ENCODE data around the gene PRKRA. TPM values are rescaled to one million over a fixed set of nuclear protein-coding genes. Genes with fewer than 3 reads are reported as not detected.

The PRKRA gene
- total RNA-seq, 1 experiment from 2014 or later: 59.4 TPM

GRCh38 chr2:178392215-178392614, 58.8 kb downstream of the PRKRA start:
- H3K4me3 ChIP-seq (ENCODE audit: low read depth in 2 of 2, low read length in 2 of 2): no peak overlapping the region
- ATAC-seq: no peak
- DNase-seq (ENCODE audit: low read depth, low spot score): no peak
- BruUV-seq (replicated peaks): no TSS peak
- no peaks in the 10 kb centered on the region for H3K9me3 ChIP-seq (ENCODE audit: control insufficient read depth, insufficient read depth, low read depth, low read length)
- H3K27ac ChIP-seq (ENCODE audit: low read length): no peak overlapping the region
- no peaks in the 10 kb centered on the region for H3K4me1 ChIP-seq (ENCODE audit: control insufficient read depth, insufficient read depth, low read length)
- POLR2A ChIA-PET: no interaction called here
- intact Hi-C loops (cut with micrococcal nuclease; ENCODE audit: unreplicated experiment) (no loop called here), in situ Hi-C loops (cut with HindIII; ENCODE audit: low pct_unique_long_range_greater_than_20kb, low sequenced_read_pairs) (no loop called here)
- TF ChIP-seq TCF7L2 (IDR thresholded peaks at IDR 0.05; ENCODE audit: low read depth, low read length) (no peak), REST (IDR thresholded peaks at IDR 0.05; ENCODE audit: insufficient read depth in 1 of 2, low read depth in 2 of 2, low read length in 1 of 2) (no peak), POLR2AphosphoS5 (IDR thresholded peaks at IDR 0.05; ENCODE audit: low read depth, low read length) (no peak), SIN3A (IDR thresholded peaks at IDR 0.05; ENCODE audit: borderline replicate concordance, insufficient read depth, low read depth, low read length) (no peak)
- TF ChIP-seq, protein P1, sequence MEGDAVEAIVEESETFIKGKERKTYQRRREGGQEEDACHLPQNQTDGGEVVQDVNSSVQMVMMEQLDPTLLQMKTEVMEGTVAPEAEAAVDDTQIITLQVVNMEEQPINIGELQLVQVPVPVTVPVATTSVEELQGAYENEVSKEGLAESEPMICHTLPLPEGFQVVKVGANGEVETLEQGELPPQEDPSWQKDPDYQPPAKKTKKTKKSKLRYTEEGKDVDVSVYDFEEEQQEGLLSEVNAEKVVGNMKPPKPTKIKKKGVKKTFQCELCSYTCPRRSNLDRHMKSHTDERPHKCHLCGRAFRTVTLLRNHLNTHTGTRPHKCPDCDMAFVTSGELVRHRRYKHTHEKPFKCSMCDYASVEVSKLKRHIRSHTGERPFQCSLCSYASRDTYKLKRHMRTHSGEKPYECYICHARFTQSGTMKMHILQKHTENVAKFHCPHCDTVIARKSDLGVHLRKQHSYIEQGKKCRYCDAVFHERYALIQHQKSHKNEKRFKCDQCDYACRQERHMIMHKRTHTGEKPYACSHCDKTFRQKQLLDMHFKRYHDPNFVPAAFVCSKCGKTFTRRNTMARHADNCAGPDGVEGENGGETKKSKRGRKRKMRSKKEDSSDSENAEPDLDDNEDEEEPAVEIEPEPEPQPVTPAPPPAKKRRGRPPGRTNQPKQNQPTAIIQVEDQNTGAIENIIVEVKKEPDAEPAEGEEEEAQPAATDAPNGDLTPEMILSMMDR (IDR thresholded peaks at IDR 0.05): no peak
- H3K36me3 ChIP-seq (ENCODE audit: control insufficient read depth, insufficient read depth, low read length): no peaks in the 10 kb centered on the region
- CTCF ChIA-PET: no interaction called here
- no peaks in the 10 kb centered on the region for H3K27me3 ChIP-seq (ENCODE audit: control insufficient read depth, insufficient read depth, low read length)

DNA sequence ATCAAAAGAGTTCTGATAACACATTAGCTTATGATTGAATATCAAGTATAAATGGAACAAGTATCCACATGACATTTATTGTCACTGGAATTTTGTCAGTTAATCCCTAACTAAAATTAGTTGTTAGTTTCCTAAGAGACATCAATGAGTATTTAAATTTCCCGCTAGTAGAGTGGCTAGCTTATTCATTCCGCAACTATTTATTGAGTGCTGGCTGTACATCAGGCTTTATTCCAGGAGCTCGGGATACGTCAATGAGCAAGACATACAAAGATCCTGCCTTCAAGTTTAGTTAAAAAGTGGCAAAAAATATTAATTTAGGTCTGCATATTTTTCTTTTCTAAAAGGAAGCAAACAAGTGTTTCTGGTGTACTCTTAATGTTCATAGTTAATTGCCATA, 59.3 kb downstream of the PRKRA start:
- TF ChIP-seq, protein P1 (IDR thresholded peaks at IDR 0.05): no peak
- TF ChIP-seq SIN3A (IDR thresholded peaks at IDR 0.05; ENCODE audit: borderline replicate concordance, insufficient read depth, low read depth, low read length): no peak
- TF ChIP-seq REST (IDR thresholded peaks at IDR 0.05; ENCODE audit: insufficient read depth in 1 of 2, low read depth in 2 of 2, low read length in 1 of 2): no peak
- no peak for TF ChIP-seq TCF7L2 (IDR thresholded peaks at IDR 0.05; ENCODE audit: low read depth, low read length)
- no peak for TF ChIP-seq POLR2AphosphoS5 (IDR thresholded peaks at IDR 0.05; ENCODE audit: low read depth, low read length)
- in situ Hi-C loops (cut with HindIII; ENCODE audit: low pct_unique_long_range_greater_than_20kb, low sequenced_read_pairs): no loop called here
- DNase-seq (ENCODE audit: low read depth, low spot score) (no peak), ATAC-seq (no peak)
- POLR2A ChIA-PET: no interaction called here
- CTCF ChIA-PET: interaction anchor here (0.6 kb wide), 1 partner anchor 28 kb away, joined by 3 read pairs; no protein-coding TSS in a partner anchor
- H3K9me3 ChIP-seq (ENCODE audit: control insufficient read depth, insufficient read depth, low read depth, low read length): no peaks in the 10 kb centered on the region
- intact Hi-C loops (cut with micrococcal nuclease; ENCODE audit: unreplicated experiment): no loop called here
- H3K4me1 ChIP-seq (ENCODE audit: control insufficient read depth, insufficient read depth, low read length): no peaks in the 10 kb centered on the region
- H3K27ac ChIP-seq (ENCODE audit: low read length): no peak overlapping the region
- no peaks in the 10 kb centered on the region for H3K36me3 ChIP-seq (ENCODE audit: control insufficient read depth, insufficient read depth, low read length)
- no TSS peak for BruUV-seq (replicated peaks)
- H3K4me3 ChIP-seq (ENCODE audit: low read depth in 2 of 2, low read length in 2 of 2): no peak overlapping the region
- H3K27me3 ChIP-seq (ENCODE audit: control insufficient read depth, insufficient read depth, low read length): no peaks in the 10 kb centered on the region

All from Panc1 (cell line).